ENCODE measurements around the gene SGK1. TPM values are rescaled to one million over a fixed set of nuclear protein-coding genes. Genes with fewer than 3 reads are reported as not detected.

Gene SGK1
- total and polyA plus RNA-seq, 2 donors from 2014 or later, result 142 to 324 TPM

DNA sequence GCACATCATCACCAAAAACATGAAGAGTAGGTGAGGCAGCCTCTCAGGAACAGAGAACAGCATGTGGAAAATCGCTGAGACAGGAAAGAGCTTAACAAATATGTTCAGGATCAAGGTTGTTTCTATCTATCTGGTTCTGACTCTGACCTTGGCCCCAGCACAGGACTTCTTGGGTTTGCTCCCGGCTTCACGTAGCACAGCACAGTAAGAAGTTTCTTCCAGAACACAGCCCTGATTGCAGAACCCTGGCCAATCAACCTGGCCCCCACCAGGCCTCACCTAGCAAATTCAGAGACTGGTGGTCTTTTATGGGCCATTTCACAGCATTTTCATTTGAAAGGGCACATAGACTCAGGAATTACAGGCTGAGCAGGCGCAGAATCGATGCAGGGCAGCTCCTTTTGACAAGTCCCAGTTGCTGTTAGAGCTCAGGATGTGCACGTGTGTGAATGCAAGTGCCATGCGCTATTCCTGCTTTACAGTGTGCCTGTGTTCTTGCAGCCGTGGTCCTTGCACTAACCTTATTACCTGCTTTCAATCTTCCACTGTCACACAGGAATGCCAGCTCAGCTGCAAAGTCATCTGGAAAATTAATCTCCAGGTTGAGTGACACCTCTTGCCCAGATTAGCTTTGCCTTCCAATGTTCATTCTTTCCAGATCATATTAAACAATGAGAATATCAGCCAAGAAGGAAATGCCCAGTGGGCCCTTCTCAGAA, 165.0 kb downstream of the SGK1 start:
- no peaks in the 10 kb centered on the region for H3K9me3 ChIP-seq (ENCODE audit: control insufficient read depth in 2 of 3, insufficient read depth in 1 of 3, low read length in 3 of 3)
- no peaks in the 10 kb centered on the region for H3K36me3 ChIP-seq (ENCODE audit: control insufficient read depth in 2 of 3, insufficient read depth in 3 of 3, low read length in 3 of 3)
- peak overlapping the region in 1 of 3 donors; percentile 12 for H3K9ac ChIP-seq (ENCODE audit: low read length in 3 of 3)
- no peaks in the 10 kb centered on the region for H3K27me3 ChIP-seq (ENCODE audit: control insufficient read depth, insufficient read depth, low read length)
- TF ChIP-seq, protein P1, sequence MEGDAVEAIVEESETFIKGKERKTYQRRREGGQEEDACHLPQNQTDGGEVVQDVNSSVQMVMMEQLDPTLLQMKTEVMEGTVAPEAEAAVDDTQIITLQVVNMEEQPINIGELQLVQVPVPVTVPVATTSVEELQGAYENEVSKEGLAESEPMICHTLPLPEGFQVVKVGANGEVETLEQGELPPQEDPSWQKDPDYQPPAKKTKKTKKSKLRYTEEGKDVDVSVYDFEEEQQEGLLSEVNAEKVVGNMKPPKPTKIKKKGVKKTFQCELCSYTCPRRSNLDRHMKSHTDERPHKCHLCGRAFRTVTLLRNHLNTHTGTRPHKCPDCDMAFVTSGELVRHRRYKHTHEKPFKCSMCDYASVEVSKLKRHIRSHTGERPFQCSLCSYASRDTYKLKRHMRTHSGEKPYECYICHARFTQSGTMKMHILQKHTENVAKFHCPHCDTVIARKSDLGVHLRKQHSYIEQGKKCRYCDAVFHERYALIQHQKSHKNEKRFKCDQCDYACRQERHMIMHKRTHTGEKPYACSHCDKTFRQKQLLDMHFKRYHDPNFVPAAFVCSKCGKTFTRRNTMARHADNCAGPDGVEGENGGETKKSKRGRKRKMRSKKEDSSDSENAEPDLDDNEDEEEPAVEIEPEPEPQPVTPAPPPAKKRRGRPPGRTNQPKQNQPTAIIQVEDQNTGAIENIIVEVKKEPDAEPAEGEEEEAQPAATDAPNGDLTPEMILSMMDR (IDR thresholded peaks at IDR 0.05; ENCODE audit: borderline replicate concordance, extremely low read depth, insufficient read depth), result no peak
- no peak overlapping the region for H3K4me3 ChIP-seq (ENCODE audit: low read length in 3 of 3)
- H3K4me1 ChIP-seq (ENCODE audit: control insufficient read depth in 2 of 3, insufficient read depth in 2 of 3, low read depth in 1 of 3, low read length in 3 of 3), result peaks cover 0 to 4% (median 0%) of the 10 kb centered on the region in 3 donors
- no peak overlapping the region for H3K27ac ChIP-seq (ENCODE audit: low read depth in 2 of 2, low read length in 2 of 2)
- DNase-seq, result peak in 4 of 5 donors; percentile 53 to 59 (median 57)
- intact Hi-C loops (cut with DNase I), result loop anchor here (10.0 kb wide), 1 partner anchor 732 kb away; no protein-coding TSS in a partner anchor
- FAIRE-seq, result no peak

GRCh38 chr6:134148566-134148965, 169.3 kb downstream of the SGK1 start:
- FAIRE-seq (no peak), DNase-seq (no peak)
- Histone ChIP-seq H3K4me1 (ENCODE audit: control insufficient read depth in 2 of 3, insufficient read depth in 2 of 3, low read depth in 1 of 3, low read length in 3 of 3) (peaks cover 0 to 4% (median 0%) of the 10 kb centered on the region in 3 donors), H3K27me3 (ENCODE audit: control insufficient read depth, insufficient read depth, low read length) (no peaks in the 10 kb centered on the region), H3K9me3 (ENCODE audit: control insufficient read depth in 2 of 3, insufficient read depth in 1 of 3, low read length in 3 of 3) (no peaks in the 10 kb centered on the region), H3K27ac (ENCODE audit: low read depth in 2 of 2, low read length in 2 of 2) (no peak overlapping the region), H3K36me3 (ENCODE audit: control insufficient read depth in 2 of 3, insufficient read depth in 3 of 3, low read length in 3 of 3) (no peaks in the 10 kb centered on the region), H3K4me3 (ENCODE audit: low read length in 3 of 3) (no peak overlapping the region), H3K9ac (ENCODE audit: low read length in 3 of 3) (no peak overlapping the region)
- TF ChIP-seq, protein P1 (IDR thresholded peaks at IDR 0.05; ENCODE audit: borderline replicate concordance, extremely low read depth, insufficient read depth), result no peak
- intact Hi-C loops (cut with DNase I), result no loop called here

- DNase-seq (no peak), FAIRE-seq (no peak)
- Histone ChIP-seq H3K9ac (ENCODE audit: low read length in 3 of 3) (no peak overlapping the region), H3K4me3 (ENCODE audit: low read length in 3 of 3) (no peak overlapping the region), H3K9me3 (ENCODE audit: control insufficient read depth in 2 of 3, insufficient read depth in 1 of 3, low read length in 3 of 3) (no peaks in the 10 kb centered on the region), H3K36me3 (ENCODE audit: control insufficient read depth in 2 of 3, insufficient read depth in 3 of 3, low read length in 3 of 3) (no peaks in the 10 kb centered on the region), H3K4me1 (ENCODE audit: control insufficient read depth in 2 of 3, insufficient read depth in 2 of 3, low read depth in 1 of 3, low read length in 3 of 3) (no peaks in the 10 kb centered on the region), H3K27ac (ENCODE audit: low read depth in 2 of 2, low read length in 2 of 2) (no peak overlapping the region), H3K27me3 (ENCODE audit: control insufficient read depth, insufficient read depth, low read length) (no peaks in the 10 kb centered on the region)
- intact Hi-C loops (cut with DNase I), result no loop called here
- TF ChIP-seq, protein P1 (IDR thresholded peaks at IDR 0.05; ENCODE audit: borderline replicate concordance, extremely low read depth, insufficient read depth), result no peak
These were observed 170.8 kb downstream of the SGK1 start for GRCh38 chr6:134147034-134147533.

All from kidney (tissue), 14 donors.